ENCODE measurements around the gene HOXC11.

HOXC11 gene

GRCh38 chr12:53971129-53971528 lies 1.8 kb upstream of the HOXC11 start:
- TF ChIP-seq ZC3H10 (CRISPR knock-in tag; IDR thresholded peaks at IDR 0.05) (no peak), RARB (CRISPR knock-in tag; IDR thresholded peaks at IDR 0.05) (no peak)
- no peak for ATAC-seq

GRCh38 chr12:53971686-53972085 lies 1.2 kb upstream of the HOXC11 start:
- TF ChIP-seq TSHZ2 (CRISPR knock-in tag; IDR thresholded peaks at IDR 0.05) = no peak
- no peak for TF ChIP-seq CREB5 (CRISPR knock-in tag; IDR thresholded peaks at IDR 0.05; ENCODE audit: low read depth)
- TF ChIP-seq BACH2 (CRISPR knock-in tag; IDR thresholded peaks at IDR 0.05; ENCODE audit: borderline replicate concordance) = no peak
- TF ChIP-seq TOX (CRISPR knock-in tag; IDR thresholded peaks at IDR 0.05; ENCODE audit: borderline replicate concordance) = no peak
- TF ChIP-seq PATZ1 (CRISPR knock-in tag; IDR thresholded peaks at IDR 0.05; ENCODE audit: borderline replicate concordance) = no peak
- TF ChIP-seq TCF4 (CRISPR knock-in tag; IDR thresholded peaks at IDR 0.05; ENCODE audit: borderline replicate concordance) = no peak
- TF ChIP-seq ZC3H10 (CRISPR knock-in tag; IDR thresholded peaks at IDR 0.05) = no peak
- TF ChIP-seq ARNTL (CRISPR knock-in tag; IDR thresholded peaks at IDR 0.05; ENCODE audit: borderline replicate concordance, low read depth) = no peak
- no peak for TF ChIP-seq GLIS3 (CRISPR knock-in tag; IDR thresholded peaks at IDR 0.05)
- TF ChIP-seq CSRNP3 (CRISPR knock-in tag; IDR thresholded peaks at IDR 0.05) = no peak
- TF ChIP-seq ZFP3 (CRISPR knock-in tag; IDR thresholded peaks at IDR 0.05) = no peak
- TF ChIP-seq ESRRG (CRISPR knock-in tag; IDR thresholded peaks at IDR 0.05) = no peak
- TF ChIP-seq CSDC2 (CRISPR knock-in tag; IDR thresholded peaks at IDR 0.05) = no peak
- no peak for TF ChIP-seq ZNF70 (CRISPR knock-in tag; IDR thresholded peaks at IDR 0.05)
- TF ChIP-seq POU6F1 (CRISPR knock-in tag; IDR thresholded peaks at IDR 0.05; ENCODE audit: borderline replicate concordance, low read depth) = no peak
- no peak for TF ChIP-seq ZNF8 (CRISPR knock-in tag; IDR thresholded peaks at IDR 0.05)
- no peak for TF ChIP-seq OSR1 (CRISPR knock-in tag; IDR thresholded peaks at IDR 0.05)
- ATAC-seq = no peak

- TF ChIP-seq ZFP30 (CRISPR knock-in tag; IDR thresholded peaks at IDR 0.05) (no peak), ZFP3 (CRISPR knock-in tag; IDR thresholded peaks at IDR 0.05) (no peak), ZNF565 (CRISPR knock-in tag; conservative IDR thresholded peaks at IDR 0.05; ENCODE audit: low read depth) (no peak), RARB (CRISPR knock-in tag; IDR thresholded peaks at IDR 0.05) (no peak), CREB5 (CRISPR knock-in tag; IDR thresholded peaks at IDR 0.05; ENCODE audit: low read depth) (no peak), TSHZ2 (CRISPR knock-in tag; IDR thresholded peaks at IDR 0.05) (no peak), TCF4 (CRISPR knock-in tag; IDR thresholded peaks at IDR 0.05; ENCODE audit: borderline replicate concordance) (no peak)
- peak; percentile 13; the same call in 1 of the 3 replicates for ATAC-seq
Measured at GRCh38 chr12:53972152-53972702, 699 bp upstream of the HOXC11 start.
